SK-N-MC (cell line): ENCODE measurements around the gene ESRRB.

ENCODE experiments used
- DNase-seq: peaks from one replicate; pipeline ENCODE4 v3.0.0-alpha.2; 2011; ENCODE audit warnings: low read depth, low spot score
- H3K27ac ChIP-seq: fragments of 200-600 bp; sonication (generic); 2 replicates; pipeline ENCODE4 v1.5.1; 2016; ENCODE audit warnings: mixed run types
- H3K36me3 ChIP-seq: fragments of 200-600 bp; sonication (generic); 2 replicates; pipeline ENCODE4 v1.6.1; 2017; ENCODE audit warnings: antibody characterized with exemption, low read length, mixed read lengths; ENCODE audit not compliant: insufficient read depth
- H3K4me3 ChIP-seq: fragments of 200-600 bp; sonication (generic); 2 replicates; pipeline ENCODE4 v1.5.1; 2016
- H3K9ac ChIP-seq: fragments of 200-600 bp; sonication (generic); 2 replicates; pipeline ENCODE4 v1.8.0; 2017; ENCODE audit warnings: mixed run types, mixed read lengths; ENCODE audit not compliant: insufficient read length
- H3K9me3 ChIP-seq: fragments of 200-600 bp; sonication (generic); 2 replicates; pipeline ENCODE4 v1.6.1; 2017; ENCODE audit warnings: low read depth, mild to moderate bottlenecking, antibody characterized with exemption, low read length, moderate library complexity, mixed read lengths
- EZH2 ChIP-seq: fragments of 200-600 bp; sonication (generic); IDR thresholded peaks from one replicate; pipeline ENCODE4 v1.6.1; 2017; ENCODE audit warnings: antibody characterized with exemption
- FOXP2 ChIP-seq: optimal IDR thresholded peaks from 2 replicates; pipeline ENCODE3; 2011; ENCODE audit warnings: mild to moderate bottlenecking, moderate library complexity; ENCODE audit not compliant: insufficient read depth; ENCODE audit errors: extremely low read length, control extremely low read depth
- POLR2AphosphoS5 ChIP-seq: IDR thresholded peaks from 2 replicates; pipeline ENCODE4 v1.6.1; 2012; ENCODE audit warnings: mild to moderate bottlenecking, low read depth, low read length, borderline replicate concordance

ESRRB gene

DNA sequence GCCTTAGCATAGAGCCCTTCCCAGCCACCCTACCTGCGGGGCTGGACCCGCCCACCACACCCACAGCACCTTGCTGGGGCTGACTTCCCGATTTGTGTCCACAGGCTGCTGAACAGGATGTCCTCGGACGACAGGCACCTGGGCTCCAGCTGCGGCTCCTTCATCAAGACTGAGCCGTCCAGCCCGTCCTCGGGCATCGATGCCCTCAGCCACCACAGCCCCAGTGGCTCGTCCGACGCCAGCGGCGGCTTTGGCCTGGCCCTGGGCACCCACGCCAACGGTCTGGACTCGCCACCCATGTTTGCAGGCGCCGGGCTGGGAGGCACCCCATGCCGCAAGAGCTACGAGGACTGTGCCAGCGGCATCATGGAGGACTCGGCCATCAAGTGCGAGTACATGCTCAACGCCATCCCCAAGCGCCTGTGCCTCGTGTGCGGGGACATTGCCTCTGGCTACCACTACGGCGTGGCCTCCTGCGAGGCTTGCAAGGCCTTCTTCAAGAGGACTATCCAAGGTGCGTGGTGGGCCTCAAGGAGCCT, 63.4 kb downstream of the ESRRB start:
- no peak for TF ChIP-seq EZH2
- TF ChIP-seq POLR2AphosphoS5 = no peak
- no peak for TF ChIP-seq FOXP2

DNA sequence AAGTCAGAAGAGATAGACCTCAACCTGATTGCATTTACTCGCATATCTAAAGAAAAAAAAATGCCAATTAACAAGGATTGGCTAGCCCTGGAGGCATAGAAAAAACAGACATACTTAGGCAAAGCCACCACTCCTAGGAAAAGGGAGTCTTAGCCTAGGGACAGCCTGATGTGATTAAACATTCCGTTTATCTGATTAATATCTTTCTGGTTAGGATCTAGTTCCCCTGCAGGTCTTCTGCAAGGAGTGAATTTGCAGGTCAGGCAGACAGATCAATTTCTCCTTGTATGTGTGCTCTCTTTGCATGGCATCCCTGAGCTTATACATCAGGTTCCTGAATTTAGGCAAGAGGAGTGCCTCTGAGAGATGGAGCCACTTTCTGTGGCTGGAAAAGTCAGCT, 70.5 kb downstream of the ESRRB start:
- peak; percentile 82 for DNase-seq
- Histone ChIP-seq H3K4me3 (peak overlapping the region; percentile 70), H3K36me3 (no peaks in the 10 kb centered on the region), H3K9ac (peak overlapping the region; percentile 66), H3K9me3 (no peaks in the 10 kb centered on the region), H3K27ac (peak overlapping the region; percentile 99)
- TF ChIP-seq POLR2AphosphoS5 (no peak), FOXP2 (no peak), EZH2 (no peak)

More for the DNA sequence above, 63.4 kb downstream of the ESRRB start:
- Histone ChIP-seq H3K36me3 (no peaks in the 10 kb centered on the region), H3K9me3 (no peaks in the 10 kb centered on the region), H3K27ac (no peak overlapping the region), H3K4me3 (no peak overlapping the region), H3K9ac (no peak overlapping the region)
- DNase-seq = no peak

DNA sequence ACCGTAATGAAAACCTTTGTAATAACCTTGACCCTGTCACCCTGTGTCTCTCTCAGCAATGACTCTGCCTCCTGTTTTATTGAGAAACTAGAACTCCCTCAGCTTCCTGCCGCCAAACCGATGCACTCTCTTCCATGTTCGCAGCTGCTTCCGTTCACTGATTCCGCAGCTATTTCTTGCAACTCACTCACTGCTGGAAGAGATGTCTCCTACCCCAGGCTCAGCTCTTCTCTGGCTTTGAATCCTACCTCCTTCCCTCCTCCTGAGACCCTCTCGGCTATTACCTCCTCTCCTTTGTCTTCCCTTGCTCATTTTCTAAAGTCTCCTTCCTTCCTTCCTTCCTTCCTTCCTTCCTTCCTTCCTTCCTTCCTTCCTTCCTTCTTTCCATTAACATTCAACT, 71.0 kb downstream of the ESRRB start:
- Histone ChIP-seq H3K9me3 (no peaks in the 10 kb centered on the region), H3K36me3 (no peaks in the 10 kb centered on the region), H3K27ac (peak overlapping the region; percentile 99), H3K9ac (peak overlapping the region; percentile 66), H3K4me3 (peak overlapping the region; percentile 70)
- peak; percentile 95 for DNase-seq
- TF ChIP-seq FOXP2 (no peak), EZH2 (no peak), POLR2AphosphoS5 (peak; percentile 75; the same call in 1 of the 2 replicates)

DNA sequence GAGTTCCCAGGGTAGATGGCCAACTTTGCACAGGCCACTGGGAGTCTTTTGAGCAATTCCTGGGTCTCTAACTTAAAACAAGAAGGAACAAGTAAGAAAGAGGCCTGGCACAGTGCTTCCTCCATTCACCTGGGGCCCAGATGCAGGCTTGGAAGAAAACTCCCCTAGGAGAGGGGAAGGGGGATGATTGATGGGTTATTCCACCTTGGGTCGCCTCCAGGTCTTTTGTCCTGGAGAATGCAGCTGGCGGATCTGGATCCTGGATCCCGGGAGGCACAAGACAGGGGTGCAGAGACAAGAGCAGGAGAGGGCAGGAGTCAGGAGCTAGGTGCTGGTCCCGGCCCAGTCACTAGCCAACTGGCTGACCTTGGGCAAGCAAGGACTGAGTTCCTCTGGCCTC, 74.5 kb downstream of the ESRRB start:
- H3K9ac ChIP-seq = no peak overlapping the region
- TF ChIP-seq POLR2AphosphoS5 (no peak), FOXP2 (no peak), EZH2 (no peak)
- no peaks in the 10 kb centered on the region for H3K9me3 ChIP-seq
- no peak for DNase-seq
- no peak overlapping the region for H3K4me3 ChIP-seq
- H3K36me3 ChIP-seq = 0 out of 2 replicates have a peak, but pooled peaks cover 3% of the 10 kb centered on the region
- H3K27ac ChIP-seq = peak overlapping the region; percentile 28; the same call in 1 of the 2 replicates

DNA sequence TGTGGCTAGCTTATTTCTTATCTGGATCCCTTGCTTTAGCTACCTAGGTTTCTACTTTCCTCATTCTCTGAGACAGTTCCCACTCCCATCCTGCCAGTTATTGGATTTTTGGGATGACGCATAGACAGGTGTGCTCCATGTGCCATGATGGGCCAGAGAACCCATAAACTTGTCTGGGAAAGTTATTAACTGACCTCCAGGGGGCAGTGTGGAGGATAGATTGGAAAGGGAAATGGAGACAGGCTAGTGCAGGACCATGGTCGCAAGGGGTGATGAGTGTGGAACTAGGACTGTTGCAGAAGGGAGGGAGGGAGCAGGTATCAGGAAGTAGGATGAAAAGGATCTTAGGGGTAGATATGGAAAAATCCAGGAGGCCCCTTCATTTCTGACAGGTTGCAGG, 80.3 kb downstream of the ESRRB start:
- H3K9me3 ChIP-seq = no peaks in the 10 kb centered on the region
- no peak overlapping the region for H3K9ac ChIP-seq
- H3K4me3 ChIP-seq = no peak overlapping the region
- TF ChIP-seq EZH2 (no peak), FOXP2 (no peak), POLR2AphosphoS5 (no peak)
- H3K27ac ChIP-seq = no peak overlapping the region
- 0 out of 2 replicates have a peak, but pooled peaks cover 3% of the 10 kb centered on the region for H3K36me3 ChIP-seq
- no peak for DNase-seq

DNA sequence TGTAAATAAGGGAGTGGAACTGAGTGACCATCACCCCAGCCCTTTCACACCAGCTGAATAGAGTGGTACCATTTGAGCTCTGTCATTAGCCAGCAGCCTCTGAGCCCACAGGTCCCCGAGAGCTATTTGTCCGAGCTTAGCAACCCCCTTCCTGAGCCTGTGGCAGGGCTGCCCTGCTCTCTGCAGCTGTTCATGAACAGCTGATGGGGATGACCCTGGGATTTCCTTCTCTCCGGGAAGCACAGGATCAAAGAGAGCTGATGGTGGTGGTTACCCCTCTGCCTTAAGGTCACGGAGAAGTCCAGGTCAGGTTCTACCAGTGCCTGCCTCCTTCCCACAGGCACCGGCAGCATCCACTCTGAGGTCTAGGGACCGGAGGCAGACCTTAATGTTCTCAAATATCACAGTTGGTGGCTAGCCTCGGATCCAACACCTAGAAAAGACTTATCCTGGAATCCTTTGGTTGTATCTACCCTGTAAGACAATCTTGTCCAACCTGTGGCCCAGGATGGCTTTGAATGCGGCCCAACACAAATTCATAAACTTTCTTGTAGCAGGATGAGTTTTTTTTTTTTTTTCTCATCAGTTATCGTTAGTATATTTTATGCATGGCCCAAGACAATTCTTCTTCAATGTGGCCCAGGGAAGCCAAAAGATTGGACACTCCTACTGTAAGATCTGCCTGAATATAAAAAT, 81.1 kb downstream of the ESRRB start:
- H3K9me3 ChIP-seq = no peaks in the 10 kb centered on the region
- no peak overlapping the region for H3K27ac ChIP-seq
- H3K36me3 ChIP-seq = 0 out of 2 replicates have a peak, but pooled peaks cover 3% of the 10 kb centered on the region
- H3K4me3 ChIP-seq = no peak overlapping the region
- H3K9ac ChIP-seq = no peak overlapping the region
- no peak for DNase-seq
- TF ChIP-seq FOXP2 = no peak
- no peak for TF ChIP-seq POLR2AphosphoS5
- no peak for TF ChIP-seq EZH2

DNA sequence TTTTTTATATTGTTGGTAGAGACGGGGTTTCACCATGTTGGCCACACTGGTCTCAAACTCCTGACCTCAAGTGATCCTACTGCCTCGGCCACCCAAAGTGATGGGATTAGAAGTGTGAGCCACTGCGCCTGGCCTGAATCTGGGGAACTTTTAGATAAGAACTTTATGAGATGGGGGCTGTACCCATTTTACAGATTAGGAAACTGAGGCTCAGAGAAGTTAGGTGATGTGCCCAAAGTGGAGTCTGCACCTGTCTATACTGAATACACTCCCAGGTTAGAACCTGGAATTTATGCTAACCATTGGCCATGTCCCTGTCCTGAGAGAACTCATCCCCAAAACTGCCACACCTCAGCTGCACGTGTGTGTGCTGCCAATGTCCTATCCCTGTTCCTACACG, 81.9 kb downstream of the ESRRB start:
- no peak overlapping the region for H3K4me3 ChIP-seq
- H3K27ac ChIP-seq = no peak overlapping the region
- DNase-seq = no peak
- H3K9me3 ChIP-seq = no peaks in the 10 kb centered on the region
- 0 out of 2 replicates have a peak, but pooled peaks cover 3% of the 10 kb centered on the region for H3K36me3 ChIP-seq
- TF ChIP-seq POLR2AphosphoS5 (no peak), EZH2 (no peak), FOXP2 (no peak)
- no peak overlapping the region for H3K9ac ChIP-seq

DNA sequence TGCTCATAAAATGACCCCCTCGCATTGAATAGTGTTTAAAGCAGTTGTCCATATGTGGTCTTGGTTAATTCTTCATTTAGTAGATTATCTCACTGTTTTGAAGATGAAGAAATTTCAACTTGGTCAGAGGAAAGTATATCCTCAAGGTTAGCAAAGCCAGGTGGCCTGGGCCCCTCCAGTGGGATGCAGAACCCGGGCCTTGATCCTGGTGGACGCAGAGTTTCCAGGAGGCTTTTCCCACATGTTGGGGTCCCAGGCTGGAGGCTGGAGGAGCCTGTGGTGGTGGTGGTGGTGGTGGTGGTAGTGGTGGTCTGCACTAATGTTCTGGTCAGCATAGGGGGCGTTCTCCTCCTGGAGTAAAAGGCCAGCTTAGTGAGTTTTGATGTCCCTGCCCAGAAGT, 85.9 kb downstream of the ESRRB start:
- H3K9ac ChIP-seq = no peak overlapping the region
- no peak for TF ChIP-seq FOXP2
- no peak for TF ChIP-seq POLR2AphosphoS5
- no peak for TF ChIP-seq EZH2
- no peaks in the 10 kb centered on the region for H3K9me3 ChIP-seq
- no peak for DNase-seq
- no peak overlapping the region for H3K4me3 ChIP-seq
- no peak overlapping the region for H3K27ac ChIP-seq
- no peaks in the 10 kb centered on the region for H3K36me3 ChIP-seq
